ENCODE results near the gene PPFIBP1.

The PPFIBP1 gene

GRCh38 chr12:27566159-27566558 is 42.2 kb downstream of the PPFIBP1 start:
- TF ChIP-seq CTCF (IDR thresholded peaks at IDR 0.05; ENCODE audit: low read depth, low read length) = no peak
- no peak for DNase-seq (ENCODE audit: extremely low read depth, low read depth)

GRCh38 chr12:27566626-27567025 is 42.6 kb downstream of the PPFIBP1 start:
- no peak for DNase-seq (ENCODE audit: extremely low read depth, low read depth)
- TF ChIP-seq CTCF (IDR thresholded peaks at IDR 0.05; ENCODE audit: low read depth, low read length) = no peak

GRCh38 chr12:27571463-27571862 is 47.5 kb downstream of the PPFIBP1 start:
- no peak for TF ChIP-seq CTCF (IDR thresholded peaks at IDR 0.05; ENCODE audit: low read depth, low read length)
- no peak for DNase-seq (ENCODE audit: extremely low read depth, low read depth)

GRCh38 chr12:27572486-27573255 is 48.7 kb downstream of the PPFIBP1 start:
- TF ChIP-seq CTCF (IDR thresholded peaks at IDR 0.05; ENCODE audit: low read depth, low read length) = no peak

GRCh38 chr12:27573972-27574371 is 50.0 kb downstream of the PPFIBP1 start:
- DNase-seq (ENCODE audit: extremely low read depth, low read depth) = no peak
- no peak for TF ChIP-seq CTCF (IDR thresholded peaks at IDR 0.05; ENCODE audit: low read depth, low read length)

More at GRCh38 chr12:27572486-27573255, 48.7 kb downstream of the PPFIBP1 start:
- DNase-seq (ENCODE audit: extremely low read depth, low read depth) = no peak

GRCh38 chr12:27575090-27575761 is 51.2 kb downstream of the PPFIBP1 start:
- TF ChIP-seq CTCF (IDR thresholded peaks at IDR 0.05; ENCODE audit: low read depth, low read length) = no peak
- DNase-seq (ENCODE audit: extremely low read depth, low read depth) = no peak

GRCh38 chr12:27575762-27576118 is 51.7 kb downstream of the PPFIBP1 start:
- no peak for TF ChIP-seq CTCF (IDR thresholded peaks at IDR 0.05; ENCODE audit: low read depth, low read length)
- DNase-seq (ENCODE audit: extremely low read depth, low read depth) = no peak
